ENCODE results near the gene ARHGAP15.

DNA sequence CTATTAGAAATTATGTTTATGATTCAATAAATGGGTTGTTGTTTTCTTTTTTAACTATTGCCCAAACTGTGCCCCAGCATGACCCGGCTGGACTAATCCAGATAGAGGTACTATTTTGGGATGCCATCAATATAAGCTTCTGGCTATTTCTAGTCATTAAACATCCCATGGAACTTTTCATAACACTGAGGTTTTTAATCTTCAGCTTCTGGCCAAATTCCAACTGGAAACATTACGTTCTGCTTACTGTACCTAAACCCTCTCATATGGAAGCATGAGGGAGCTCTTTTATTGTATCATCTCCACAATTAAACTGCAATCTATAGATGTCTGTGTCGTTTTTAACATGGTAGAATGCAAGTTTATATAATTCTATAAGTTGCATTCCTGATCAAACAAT is 674.7 kb downstream of the ARHGAP15 start:
- TF ChIP-seq, protein P1, sequence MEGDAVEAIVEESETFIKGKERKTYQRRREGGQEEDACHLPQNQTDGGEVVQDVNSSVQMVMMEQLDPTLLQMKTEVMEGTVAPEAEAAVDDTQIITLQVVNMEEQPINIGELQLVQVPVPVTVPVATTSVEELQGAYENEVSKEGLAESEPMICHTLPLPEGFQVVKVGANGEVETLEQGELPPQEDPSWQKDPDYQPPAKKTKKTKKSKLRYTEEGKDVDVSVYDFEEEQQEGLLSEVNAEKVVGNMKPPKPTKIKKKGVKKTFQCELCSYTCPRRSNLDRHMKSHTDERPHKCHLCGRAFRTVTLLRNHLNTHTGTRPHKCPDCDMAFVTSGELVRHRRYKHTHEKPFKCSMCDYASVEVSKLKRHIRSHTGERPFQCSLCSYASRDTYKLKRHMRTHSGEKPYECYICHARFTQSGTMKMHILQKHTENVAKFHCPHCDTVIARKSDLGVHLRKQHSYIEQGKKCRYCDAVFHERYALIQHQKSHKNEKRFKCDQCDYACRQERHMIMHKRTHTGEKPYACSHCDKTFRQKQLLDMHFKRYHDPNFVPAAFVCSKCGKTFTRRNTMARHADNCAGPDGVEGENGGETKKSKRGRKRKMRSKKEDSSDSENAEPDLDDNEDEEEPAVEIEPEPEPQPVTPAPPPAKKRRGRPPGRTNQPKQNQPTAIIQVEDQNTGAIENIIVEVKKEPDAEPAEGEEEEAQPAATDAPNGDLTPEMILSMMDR (IDR thresholded peaks at IDR 0.05; ENCODE audit: insufficient read depth, low read length): no peak
- TF ChIP-seq REST (IDR thresholded peaks at IDR 0.05; ENCODE audit: insufficient replicate concordance, low read depth): no peak
- no peak for TF ChIP-seq POLR2AphosphoS5 (IDR thresholded peaks at IDR 0.05; ENCODE audit: low read depth)
- no peak for TF ChIP-seq GABPA (IDR thresholded peaks at IDR 0.05; ENCODE audit: low read depth)

All from HL-60 (cell line).